OCI-LY3 (cell line): Measurements from ENCODE around the gene SIK3.

Source experiments
- CTCF ChIP-seq: fragments of 200-600, 300-600 bp; sonication (generic); IDR thresholded peaks from 2 replicates; pipeline ENCODE4 v1.5.1; 2014; ENCODE audit warnings: antibody characterized with exemption, low read length, low read depth
- EZH2phosphoT487 ChIP-seq: fragments of 200-600 bp; shearing (Covaris generic); IDR thresholded peaks from 2 replicates; pipeline ENCODE4 v1.6.1; 2018; ENCODE audit warnings: antibody characterized with exemption, mixed run types, low read depth

GRCh38 chr11:117087446-117087845 lies 10.8 kb downstream of the SIK3 start:
- TF ChIP-seq CTCF (no peak), EZH2phosphoT487 (no peak)
